GM12892 (cell line): Measurements from ENCODE around the gene POLR2H. TPM values are rescaled to one million over a fixed set of nuclear protein-coding genes. Genes with fewer than 3 reads are reported as not detected.

Experiments used
- DNase-seq: peaks from one replicate; pipeline ENCODE4 v3.0.0; 2011; ENCODE audit not compliant: insufficient read length
- FAIRE-seq: peaks from 2 replicates; lab custom pipeline; 2011; peaks lifted over from hg19 to GRCh38; lab: Jason Lieb, UNC
- POLR2A ChIP-seq: IDR thresholded peaks from 2 replicates; pipeline ENCODE4 v1.6.1; 2011; ENCODE audit warnings: low read depth, low read length, control low read depth
- POLR2AphosphoS5 ChIP-seq: IDR thresholded peaks from 2 replicates; pipeline ENCODE4 v1.6.1; 2011; ENCODE audit warnings: low read depth, low read length, control low read depth
- TAF1 ChIP-seq: IDR thresholded peaks from 2 replicates; pipeline ENCODE4 v1.6.1; 2011; ENCODE audit warnings: low read depth, mild to moderate bottlenecking, control low read depth, low read length, borderline replicate concordance
- polyA plus RNA-seq: library from polyadenylated mRNA; unstranded; fragments of >200 nt; gene quantifications from one replicate; pipeline ENCODE4 v1.2.1, GENCODE V29; 2012; ENCODE audit warnings: missing spikeins, inconsistent platforms; ENCODE audit not compliant: missing spikeins

POLR2H gene
- 138 TPM for polyA plus RNA-seq

- TF ChIP-seq TAF1 (no peak), POLR2AphosphoS5 (no peak), POLR2A (no peak)
- FAIRE-seq, result peak; percentile 74
- DNase-seq, result no peak
Observed at GRCh38 chr3:184361532-184361931, at the start of gene POLR2H, which contains the start of gene CLCN2. Gene POLR2H (plus strand): TSS chr3:184361710. CDS start chr3:184363493, 1,783 bp downstream. Gene CLCN2 (minus strand): TSS chr3:184361605. CDS start chr3:184361479, 126 bp downstream.

- FAIRE-seq (peak; percentile 95), DNase-seq (peak; percentile 97)
- TF ChIP-seq TAF1 (peak; percentile 93), POLR2A (peak; percentile 86), POLR2AphosphoS5 (peak; percentile 74)
Observed at GRCh38 chr3:184314363-184314699, 47.2 kb upstream of the POLR2H start, which contains the start of gene EIF4G1. Gene EIF4G1 (plus strand): TSS chr3:184314606. CDS start chr3:184315797, 1,191 bp downstream.

GRCh38 chr3:184314700-184315542 lies 46.6 kb upstream of the POLR2H start:
- TF ChIP-seq POLR2A (no peak; the same call in none of the 2 replicates), TAF1 (0 out of 2 replicates have a peak, but pooled peaks have one; percentile 15), POLR2AphosphoS5 (0 out of 2 replicates have a peak, but pooled peaks have one; percentile 6)
- DNase-seq (peak; percentile 61), FAIRE-seq (no peak)

GRCh38 chr3:184315543-184315867 lies 46.0 kb upstream of the POLR2H start:
- no peak for DNase-seq
- TF ChIP-seq POLR2AphosphoS5, result no peak
- TF ChIP-seq TAF1, result no peak
- no peak for TF ChIP-seq POLR2A
- FAIRE-seq, result peak; percentile 75

- DNase-seq, result no peak
- TF ChIP-seq POLR2AphosphoS5 (0 out of 2 replicates have a peak, but pooled peaks have one; percentile 14), POLR2A (peak; percentile 38; the same call in 1 of the 2 replicates), TAF1 (no peak)
- no peak for FAIRE-seq
Observed at GRCh38 chr3:184315871-184316661, 45.4 kb upstream of the POLR2H start.

- DNase-seq, result no peak
- TF ChIP-seq TAF1 (no peak), POLR2AphosphoS5 (no peak; the same call in 1 of the 2 replicates), POLR2A (no peak)
- no peak for FAIRE-seq
Observed at GRCh38 chr3:184316792-184317191, 44.7 kb upstream of the POLR2H start.

GRCh38 chr3:184317201-184317600 lies 44.3 kb upstream of the POLR2H start:
- DNase-seq, result no peak
- FAIRE-seq, result no peak
- TF ChIP-seq POLR2AphosphoS5, result no peak; the same call in 1 of the 2 replicates
- TF ChIP-seq POLR2A, result no peak
- no peak for TF ChIP-seq TAF1

GRCh38 chr3:184320104-184320445 lies 41.4 kb upstream of the POLR2H start:
- DNase-seq (no peak), FAIRE-seq (no peak)
- TF ChIP-seq POLR2AphosphoS5, result no peak

- TF ChIP-seq TAF1 (no peak), POLR2A (no peak), POLR2AphosphoS5 (no peak)
- DNase-seq (no peak), FAIRE-seq (no peak)
Observed at GRCh38 chr3:184321666-184322065, 39.8 kb upstream of the POLR2H start.

GRCh38 chr3:184322731-184323487 lies 38.6 kb upstream of the POLR2H start:
- no peak for FAIRE-seq
- TF ChIP-seq POLR2A, result no peak
- TF ChIP-seq POLR2AphosphoS5, result peak; percentile 1; the same call in 1 of the 2 replicates
- DNase-seq, result no peak

- TF ChIP-seq TAF1 (no peak), POLR2AphosphoS5 (no peak), POLR2A (no peak)
- no peak for FAIRE-seq
- DNase-seq, result no peak
Observed at GRCh38 chr3:184323696-184324095, 37.8 kb upstream of the POLR2H start.

- no peak for FAIRE-seq
Observed at GRCh38 chr3:184325269-184325668, 36.2 kb upstream of the POLR2H start.

More at GRCh38 chr3:184325269-184325668, 36.2 kb upstream of the POLR2H start:
- no peak for TF ChIP-seq POLR2A
- TF ChIP-seq TAF1, result no peak
- TF ChIP-seq POLR2AphosphoS5, result no peak
- no peak for DNase-seq
